Heart left ventricle (tissue), 13 donors: ENCODE results near the gene SEC31A.

ENCODE experiments used
- POLR2A ChIP-seq, 2 donors: fragments of 450-650 bp; IDR thresholded peaks; one replicate each; pipeline ENCODE4 v1.6.1; 2017; ENCODE audit warnings: antibody characterized with exemption in 2 of 2, mild to moderate bottlenecking in 2 of 2, moderate library complexity in 2 of 2
- TF ChIP-seq, protein P1 (sequence below), 12 donors: fragments of 200-600 bp; sonication (generic) in 4 of 12; IDR thresholded peaks; one replicate each; pipeline versions ENCODE4 v1.5.0 to v1.8.0; 2018 to 2022; ENCODE audit warnings: antibody characterized with exemption in 12 of 12, mild to moderate bottlenecking in 5 of 12
- donor health status: ischemic (EF 13 %, LVEDD 7.1; RV severe dilation, severe dysfunction).
- donor health status: DM: no; HTN: yes; CAD: no.
- donor health status: DM: no; HTN: no; CAD: no.
- donor health status: ischemic (EF 25% LVEDD 6.9; RV normal size, moderate dysfunction).
- donor health status: ischemic (EF 25% LVEDD 5.7; RV mildly dilated, moderate dysfunction).
- donor health status: ischemic (EF 35%, LVEDD 5.7; RV mildly dilated, moderate dysfunction).
- donor health status: nonischemic (EF 11% LVEDD 7.7; RV severe dilation, severe dysfunction).
- donor health status: DM: yes; HTN: yes; CAD: no.
- donor health status: PGD.
- donor health status: ischemic (EF 29% LVEDD 5.4; RV normal size, mild dysfunction).
- donor health status: nonischemic (EF 23%, LVEDD 6.1; RV moderate dilation, normal function).

DNA sequence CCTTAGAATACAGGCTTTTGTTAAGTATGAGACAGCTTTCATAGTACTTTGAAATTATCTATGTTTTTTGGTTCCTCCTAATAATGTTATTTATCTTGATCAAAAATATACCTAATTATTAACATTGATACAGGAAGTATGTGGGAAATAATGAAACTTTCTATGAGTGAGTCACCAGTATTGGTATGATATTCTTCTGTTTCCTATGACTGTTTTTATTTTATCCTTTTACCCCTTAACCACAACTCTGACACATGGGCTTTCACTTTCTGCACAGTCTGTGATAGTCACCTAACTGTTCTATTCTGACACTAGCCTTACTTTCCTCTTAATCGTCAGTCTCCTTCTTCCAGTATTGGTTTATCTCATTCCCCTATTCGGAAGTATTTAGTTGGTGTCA, 14.3 kb upstream of the SEC31A start:
- TF ChIP-seq POLR2A (IDR thresholded peaks at IDR 0.05), result no peak
- TF ChIP-seq, protein P1, sequence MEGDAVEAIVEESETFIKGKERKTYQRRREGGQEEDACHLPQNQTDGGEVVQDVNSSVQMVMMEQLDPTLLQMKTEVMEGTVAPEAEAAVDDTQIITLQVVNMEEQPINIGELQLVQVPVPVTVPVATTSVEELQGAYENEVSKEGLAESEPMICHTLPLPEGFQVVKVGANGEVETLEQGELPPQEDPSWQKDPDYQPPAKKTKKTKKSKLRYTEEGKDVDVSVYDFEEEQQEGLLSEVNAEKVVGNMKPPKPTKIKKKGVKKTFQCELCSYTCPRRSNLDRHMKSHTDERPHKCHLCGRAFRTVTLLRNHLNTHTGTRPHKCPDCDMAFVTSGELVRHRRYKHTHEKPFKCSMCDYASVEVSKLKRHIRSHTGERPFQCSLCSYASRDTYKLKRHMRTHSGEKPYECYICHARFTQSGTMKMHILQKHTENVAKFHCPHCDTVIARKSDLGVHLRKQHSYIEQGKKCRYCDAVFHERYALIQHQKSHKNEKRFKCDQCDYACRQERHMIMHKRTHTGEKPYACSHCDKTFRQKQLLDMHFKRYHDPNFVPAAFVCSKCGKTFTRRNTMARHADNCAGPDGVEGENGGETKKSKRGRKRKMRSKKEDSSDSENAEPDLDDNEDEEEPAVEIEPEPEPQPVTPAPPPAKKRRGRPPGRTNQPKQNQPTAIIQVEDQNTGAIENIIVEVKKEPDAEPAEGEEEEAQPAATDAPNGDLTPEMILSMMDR (IDR thresholded peaks at IDR 0.05), result no peak
